ENCODE results near the gene PIEZO2. TPM values are rescaled to one million over a fixed set of nuclear protein-coding genes. Genes with fewer than 3 reads are reported as not detected.

The PIEZO2 gene
- total RNA-seq, 4 donors from 2014 or later: 0.64 to 1.8 (median 1.6) TPM

GRCh38 chr18:11081009-11081532, 68.3 kb downstream of the PIEZO2 start:
- Histone ChIP-seq H3K27ac (no peak overlapping the region), H3K27me3 (peaks cover 5% of the 10 kb centered on the region), H3K4me1 (no peaks in the 10 kb centered on the region), H3K36me3 (no peaks in the 10 kb centered on the region), H3K4me3 (no peak overlapping the region), H3K9me3 (no peaks in the 10 kb centered on the region)
- ATAC-seq: no peak
- WGBS, 2 donors (ENCODE audit: low coverage in 1 of 2): 77 to 100% methylated on average over 2 of the region's 2 CpGs
- TF ChIP-seq POLR2AphosphoS5 (IDR thresholded peaks at IDR 0.05): no peak
- no peak for TF ChIP-seq POLR2A (IDR thresholded peaks at IDR 0.05)
- TF ChIP-seq EP300 (IDR thresholded peaks at IDR 0.05): no peak
- TF ChIP-seq CTCF (IDR thresholded peaks at IDR 0.05): no peak

- H3K27ac ChIP-seq: no peak overlapping the region
- H3K9me3 ChIP-seq: no peaks in the 10 kb centered on the region
- TF ChIP-seq EP300 (IDR thresholded peaks at IDR 0.05) (no peak), POLR2AphosphoS5 (IDR thresholded peaks at IDR 0.05) (no peak), CTCF (IDR thresholded peaks at IDR 0.05) (no peak), POLR2A (IDR thresholded peaks at IDR 0.05) (no peak)
- WGBS, 2 donors (ENCODE audit: low coverage in 1 of 2): 54 to 63% methylated on average over 2 to 4 of the region's 4 CpGs
- H3K36me3 ChIP-seq: no peaks in the 10 kb centered on the region
- ATAC-seq: no peak
- no peaks in the 10 kb centered on the region for H3K27me3 ChIP-seq
- H3K4me1 ChIP-seq: peaks cover 0 to 3% (median 0%) of the 10 kb centered on the region in 3 donors
- no peak overlapping the region for H3K4me3 ChIP-seq
Observed at GRCh38 chr18:11078491-11078890, 70.9 kb downstream of the PIEZO2 start.

GRCh38 chr18:11077548-11078187, 71.7 kb downstream of the PIEZO2 start:
- Histone ChIP-seq H3K9me3 (no peaks in the 10 kb centered on the region), H3K27me3 (no peaks in the 10 kb centered on the region), H3K4me3 (no peak overlapping the region), H3K4me1 (peaks cover 0 to 3% (median 0%) of the 10 kb centered on the region in 3 donors), H3K36me3 (no peaks in the 10 kb centered on the region), H3K27ac (no peak overlapping the region)
- 57 to 79% methylated on average over 3 of the region's 5 CpGs for WGBS, 2 donors (ENCODE audit: low coverage in 1 of 2)
- no peak for ATAC-seq
- TF ChIP-seq CTCF (IDR thresholded peaks at IDR 0.05) (no peak), EP300 (IDR thresholded peaks at IDR 0.05) (no peak), POLR2A (IDR thresholded peaks at IDR 0.05) (no peak), POLR2AphosphoS5 (IDR thresholded peaks at IDR 0.05) (no peak)

GRCh38 chr18:11074889-11075288, 74.5 kb downstream of the PIEZO2 start:
- TF ChIP-seq POLR2AphosphoS5 (IDR thresholded peaks at IDR 0.05): no peak
- TF ChIP-seq POLR2A (IDR thresholded peaks at IDR 0.05): no peak
- no peak for TF ChIP-seq CTCF (IDR thresholded peaks at IDR 0.05)
- no peak for TF ChIP-seq EP300 (IDR thresholded peaks at IDR 0.05)
- ATAC-seq: no peak
- no peak overlapping the region for H3K27ac ChIP-seq
- no peaks in the 10 kb centered on the region for H3K27me3 ChIP-seq
- no peaks in the 10 kb centered on the region for H3K36me3 ChIP-seq
- H3K4me1 ChIP-seq: peaks cover 0 to 3% (median 0%) of the 10 kb centered on the region in 3 donors
- WGBS, 2 donors (ENCODE audit: low coverage in 1 of 2): 15 to 23% methylated on average over 5 of the region's 5 CpGs
- H3K9me3 ChIP-seq: no peaks in the 10 kb centered on the region
- H3K4me3 ChIP-seq: no peak overlapping the region

- no peak overlapping the region for H3K4me3 ChIP-seq
- H3K27ac ChIP-seq: no peak overlapping the region
- WGBS, 2 donors (ENCODE audit: low coverage in 1 of 2): 98% methylated on average over 4 to 7 of the region's 9 CpGs
Observed at GRCh38 chr18:11073971-11074370, 75.4 kb downstream of the PIEZO2 start.

More at GRCh38 chr18:11073971-11074370, 75.4 kb downstream of the PIEZO2 start:
- H3K36me3 ChIP-seq: no peaks in the 10 kb centered on the region
- no peaks in the 10 kb centered on the region for H3K9me3 ChIP-seq
- TF ChIP-seq POLR2A (IDR thresholded peaks at IDR 0.05) (no peak), EP300 (IDR thresholded peaks at IDR 0.05) (no peak), CTCF (IDR thresholded peaks at IDR 0.05) (no peak), POLR2AphosphoS5 (IDR thresholded peaks at IDR 0.05) (no peak)
- H3K4me1 ChIP-seq: peaks cover 0 to 3% (median 0%) of the 10 kb centered on the region in 3 donors
- no peaks in the 10 kb centered on the region for H3K27me3 ChIP-seq
- ATAC-seq: no peak

Measured in gastroesophageal sphincter (tissue), 4 donors.